Measurements from ENCODE around the gene SH3BP4. TPM values are rescaled to one million over a fixed set of nuclear protein-coding genes. Genes with fewer than 3 reads are reported as not detected.

Gene SH3BP4
- total and polyA plus RNA-seq, 2 of the 13 experiments (the other 11 are each of a cell fraction or from before 2014, with no cell fraction given), result 34.6 to 99.1 TPM

- Histone ChIP-seq H4K20me1 (ENCODE audit: insufficient read depth, low read length) (peaks cover 96% of the 10 kb centered on the region), H3K4me2 (ENCODE audit: low read depth, low read length) (no peak overlapping the region), H3K4me1 (ENCODE audit: insufficient read depth, low read length) (peaks cover 99% of the 10 kb centered on the region), H3K36me3 (replicated peaks in 1 of 2; ENCODE audit: control insufficient read depth in 1 of 2, insufficient read depth in 2 of 2, low read length in 2 of 2) (peaks cover 14 to 73% of the 10 kb centered on the region in 2 experiments), H3K27ac (ENCODE audit: extremely low read length, insufficient read depth, low read length) (no peak overlapping the region), H3K27me3 (ENCODE audit: control insufficient read depth in 1 of 2, insufficient read depth in 2 of 2, low read length in 2 of 2) (no peaks in the 10 kb centered on the region), H3K9ac (ENCODE audit: insufficient read depth, low read depth, low read length) (no peak overlapping the region), H3K4me3 (replicated peaks in 1 of 3; ENCODE audit: insufficient read depth in 1 of 3, low read depth in 2 of 3, low read length in 3 of 3) (no peak overlapping the region), H3K9me3 (ENCODE audit: low read length) (no peaks in the 10 kb centered on the region), H2AFZ (ENCODE audit: low read length) (no peak overlapping the region), H3K79me2 (ENCODE audit: insufficient read depth, low read length) (peaks cover 100% of the 10 kb centered on the region)
- DNase-seq (ENCODE audit: low spot score) (no peak), ATAC-seq (no peak), FAIRE-seq (no peak)
- TF ChIP-seq RBM22 (optimal IDR thresholded peaks at IDR 0.05; ENCODE audit: low read length), result peak; percentile 46
- no peak for TF ChIP-seq STAT5B (CRISPR knock-in tag; IDR thresholded peaks at IDR 0.05)
- no peak for TF ChIP-seq HNF1A (IDR thresholded peaks at IDR 0.05; ENCODE audit: low read depth)
- TF ChIP-seq HNF1A (CRISPR knock-in tag; IDR thresholded peaks at IDR 0.05; ENCODE audit: borderline replicate concordance), result peak; percentile 18; the same call in 1 of the 2 replicates
- ChIA-PET POLR2A (interaction anchor here (1.3 to 3.1 kb wide), 2 partner anchors 11 to 15 kb away, joined by 4 to 17 read pairs; no protein-coding TSS in a partner anchor), CTCF (ENCODE audit: low intra/inter-chr PET ratio, low total read pairs) (no interaction called here)
- no TSS peak for BruUV-seq (replicated peaks)
- 97% methylated on average over 9 of the region's 10 CpGs for WGBS (ENCODE audit: low lambda C conversion rate)
- intact Hi-C loops (cut with micrococcal nuclease; ENCODE audit: unreplicated experiment) (no loop called here), in situ Hi-C loops (cut with HindIII; ENCODE audit: extremely low pct_ligation_motif_present, low pct_unique_long_range_greater_than_20kb) (no loop called here)
Measured at GRCh38 chr2:234992196-234992595, 40.4 kb downstream of the SH3BP4 start.

Measured in HepG2 (cell line).